Nephron progenitor cell (in vitro differentiated cells): ENCODE data around the gene RNF166.

Source experiments
- DNase-seq: peaks from one replicate; pipeline ENCODE4 v3.0.0; 2021
- H3K27ac Mint-ChIP-seq: 2 replicates; pipeline ENCODE4 v1.8.0; 2021; ENCODE audit warnings: mild to moderate bottlenecking, moderate library complexity, mixed read lengths
- H3K27me3 Mint-ChIP-seq: 2 replicates; pipeline ENCODE4 v1.8.0; 2021; ENCODE audit warnings: mild to moderate bottlenecking, low read depth, mixed read lengths; ENCODE audit not compliant: poor library complexity
- H3K36me3 Mint-ChIP-seq: 2 replicates; pipeline ENCODE4 v1.8.0; 2021; ENCODE audit warnings: low read depth, mixed read lengths
- H3K4me1 Mint-ChIP-seq: 2 replicates; pipeline ENCODE4 v1.8.0; 2021; ENCODE audit warnings: mixed read lengths
- H3K4me3 Mint-ChIP-seq: 2 replicates; pipeline ENCODE4 v1.8.0; 2021; ENCODE audit warnings: mild to moderate bottlenecking, moderate library complexity, mixed read lengths
- H3K9me3 Mint-ChIP-seq: 2 replicates; pipeline ENCODE4 v1.8.0; 2021; ENCODE audit warnings: mild to moderate bottlenecking, moderate library complexity, mixed read lengths
- CTCF ChIP-seq: fragments of 200-600 bp; sonication (generic); IDR thresholded peaks from 2 replicates; pipeline ENCODE4 v1.5.0; 2021; ENCODE audit warnings: antibody characterized with exemption

Gene RNF166

DNA sequence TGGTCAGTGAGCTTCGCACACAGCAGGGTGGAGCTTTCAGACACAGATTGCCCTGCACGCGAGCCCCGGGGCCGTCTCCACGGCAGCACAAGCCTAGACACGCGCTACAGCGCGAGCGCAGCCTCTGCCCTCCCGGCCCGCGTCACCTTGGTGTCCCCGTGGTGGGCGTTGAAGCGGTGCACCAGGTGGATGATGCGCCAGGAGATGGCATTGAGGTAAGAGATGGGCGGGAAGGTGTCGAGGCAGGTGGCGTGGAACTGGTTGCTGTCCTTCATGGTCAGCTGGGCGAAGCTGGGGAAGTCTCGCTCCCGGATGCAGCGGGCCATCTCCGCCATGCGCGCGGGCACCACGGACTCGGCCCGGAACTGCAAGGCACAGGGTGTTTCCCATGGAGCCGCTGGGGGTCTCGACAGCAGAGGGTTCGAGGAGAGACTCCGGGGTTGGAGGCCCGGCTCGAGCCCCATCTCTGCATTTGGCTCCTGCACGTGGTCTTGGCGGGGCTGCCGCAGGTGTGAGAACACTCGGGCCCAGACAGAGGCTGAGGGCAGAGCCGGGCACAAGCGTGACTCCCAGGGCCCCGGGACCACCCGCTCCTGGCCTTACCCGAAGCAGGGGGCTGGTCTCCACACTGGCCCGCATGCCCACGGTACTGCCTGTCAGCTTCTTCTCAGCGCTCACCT lies 51.0 kb downstream of the RNF166 start:
- H3K27me3 Mint-ChIP-seq: peaks cover 2% of the 10 kb centered on the region
- no peak overlapping the region for H3K27ac Mint-ChIP-seq
- no peaks in the 10 kb centered on the region for H3K9me3 Mint-ChIP-seq
- H3K4me3 Mint-ChIP-seq: no peak overlapping the region
- TF ChIP-seq CTCF: no peak
- H3K36me3 Mint-ChIP-seq: no peaks in the 10 kb centered on the region
- no peak for DNase-seq
- peaks cover 6% of the 10 kb centered on the region for H3K4me1 Mint-ChIP-seq

GRCh38 chr16:88654363-88655052 lies 51.7 kb downstream of the RNF166 start:
- Mint-ChIP-seq H3K9me3 (no peaks in the 10 kb centered on the region), H3K4me3 (no peak overlapping the region), H3K36me3 (no peaks in the 10 kb centered on the region), H3K27ac (no peak overlapping the region), H3K27me3 (peaks cover 2% of the 10 kb centered on the region), H3K4me1 (peaks cover 7% of the 10 kb centered on the region)
- TF ChIP-seq CTCF: no peak
- no peak for DNase-seq

DNA sequence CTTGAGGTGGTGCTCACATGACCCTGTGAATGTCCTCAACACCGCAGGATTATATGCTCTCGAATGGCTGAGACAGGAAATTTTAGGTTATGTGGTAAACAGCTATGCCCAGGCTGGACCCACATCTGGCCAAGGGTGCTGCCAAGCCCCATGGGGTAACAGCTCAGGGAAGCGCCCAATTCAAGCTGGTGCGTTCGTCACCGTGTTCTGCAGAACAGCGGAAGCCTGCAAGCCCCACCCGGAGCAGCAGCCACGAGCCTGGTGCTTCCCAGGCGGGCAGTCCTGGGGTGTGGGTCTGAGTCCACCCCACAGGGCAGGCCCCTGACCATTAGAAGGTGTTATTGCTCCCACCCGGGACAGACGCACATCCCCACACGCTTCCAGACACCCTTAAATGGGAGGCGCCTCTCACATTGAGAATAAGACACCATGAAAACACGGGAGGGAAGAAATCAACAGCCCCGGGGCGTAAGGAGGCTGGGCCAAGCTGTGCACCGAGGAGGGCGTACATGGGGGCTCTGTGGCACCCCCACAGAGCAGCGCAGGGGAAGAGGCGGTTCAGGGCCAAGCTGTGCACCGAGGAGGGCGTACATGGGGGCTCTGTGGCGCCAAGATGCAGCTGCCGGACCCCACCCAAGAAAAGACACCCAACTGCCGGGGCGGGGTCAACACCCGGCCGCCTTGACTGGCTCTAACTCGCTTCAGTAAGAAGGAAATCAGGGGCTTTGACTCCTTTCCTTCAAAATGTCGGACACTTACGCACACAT lies 52.4 kb downstream of the RNF166 start:
- DNase-seq: no peak
- no peak for TF ChIP-seq CTCF
- peaks cover 5% of the 10 kb centered on the region for H3K27me3 Mint-ChIP-seq
- H3K36me3 Mint-ChIP-seq: peaks cover 3% of the 10 kb centered on the region
- no peak overlapping the region for H3K4me3 Mint-ChIP-seq
- H3K9me3 Mint-ChIP-seq: no peaks in the 10 kb centered on the region
- no peak overlapping the region for H3K27ac Mint-ChIP-seq
- H3K4me1 Mint-ChIP-seq: peaks cover 13% of the 10 kb centered on the region

- Mint-ChIP-seq H3K4me3 (no peak overlapping the region), H3K36me3 (peaks cover 3% of the 10 kb centered on the region), H3K27ac (no peak overlapping the region), H3K27me3 (peaks cover 5% of the 10 kb centered on the region), H3K9me3 (no peaks in the 10 kb centered on the region), H3K4me1 (peaks cover 13% of the 10 kb centered on the region)
- no peak for DNase-seq
- TF ChIP-seq CTCF: no peak
Observed at GRCh38 chr16:88653101-88653500, 53.1 kb downstream of the RNF166 start.

GRCh38 chr16:88652762-88653063 lies 53.5 kb downstream of the RNF166 start:
- TF ChIP-seq CTCF: no peak
- H3K27me3 Mint-ChIP-seq: peaks cover 5% of the 10 kb centered on the region
- H3K4me1 Mint-ChIP-seq: peaks cover 13% of the 10 kb centered on the region
- H3K4me3 Mint-ChIP-seq: no peak overlapping the region
- peaks cover 3% of the 10 kb centered on the region for H3K36me3 Mint-ChIP-seq
- H3K27ac Mint-ChIP-seq: no peak overlapping the region
- H3K9me3 Mint-ChIP-seq: no peaks in the 10 kb centered on the region
- no peak for DNase-seq
